Keratinocyte (primary cell): ENCODE measurements around the gene EGR2. TPM values are rescaled to one million over a fixed set of nuclear protein-coding genes. Genes with fewer than 3 reads are reported as not detected.

Experiments
- DNase-seq: peaks from one replicate; pipeline ENCODE4 v3.0.0-alpha.2; 2011; ENCODE audit warnings: low read depth, missing footprints, low spot score
- FAIRE-seq: peaks from 2 replicates; lab custom pipeline; 2011; peaks lifted over from hg19 to GRCh38; lab: Jason Lieb, UNC
- H2AFZ ChIP-seq: 2 replicates; pipeline ENCODE4 v1.6.0; 2012; ENCODE audit warnings: low read length, control low read depth, inconsistent platforms; ENCODE audit not compliant: control insufficient read depth
- H3K27ac ChIP-seq: 2 replicates; pipeline ENCODE4 v1.5.1; 2011; ENCODE audit warnings: low read length; ENCODE audit not compliant: control insufficient read depth, insufficient read depth
- H3K27me3 ChIP-seq: 3 replicates; pipeline ENCODE4 v1.6.0; 2011; ENCODE audit warnings: low read length; ENCODE audit not compliant: control insufficient read depth, insufficient read depth; ENCODE audit errors: extremely low read depth
- H3K36me3 ChIP-seq, 2 experiments: 2 replicates in 1 of 2; 3 replicates in 1 of 2; pipeline ENCODE4 v1.5.1; 2011; ENCODE audit warnings: low read length in 2 of 2, mild to moderate bottlenecking in 1 of 2; ENCODE audit not compliant: control insufficient read depth in 2 of 2, insufficient read depth in 2 of 2; ENCODE audit errors: extremely low read depth in 1 of 2
- H3K4me1 ChIP-seq: 3 replicates; pipeline ENCODE4 v1.5.1; 2011; ENCODE audit warnings: low read length; ENCODE audit not compliant: control insufficient read depth, insufficient read depth; ENCODE audit errors: extremely low read depth
- H3K4me2 ChIP-seq: 3 replicates; pipeline ENCODE4 v1.6.0; 2011; ENCODE audit warnings: low read depth, low read length; ENCODE audit not compliant: control insufficient read depth, insufficient read depth; ENCODE audit errors: extremely low read depth
- H3K4me3 ChIP-seq, 3 experiments: fragments of 200-600 bp in 1 of 3; sonication (generic) in 1 of 3; 2 replicates in 2 of 3; 3 replicates in 1 of 3; pipeline ENCODE4 v1.5.1; 2011 to 2016; ENCODE audit warnings: low read length in 3 of 3, mild to moderate bottlenecking in 3 of 3, control low read depth in 2 of 3, inconsistent platforms in 1 of 3, low read depth in 1 of 3, mixed read lengths in 1 of 3, mixed run types in 1 of 3, moderate library complexity in 1 of 3; ENCODE audit not compliant: control insufficient read depth in 2 of 3, insufficient read depth in 2 of 3; ENCODE audit errors: extremely low read depth in 1 of 3
- H3K79me2 ChIP-seq: 2 replicates; pipeline ENCODE4 v1.6.0; 2012; ENCODE audit warnings: low read length; ENCODE audit not compliant: control insufficient read depth, insufficient read depth
- H3K9ac ChIP-seq: 3 replicates; pipeline ENCODE4 v1.6.0; 2011; ENCODE audit warnings: low read length; ENCODE audit not compliant: control insufficient read depth, insufficient read depth; ENCODE audit errors: extremely low read depth
- H3K9me1 ChIP-seq: 3 replicates; pipeline ENCODE4 v1.6.0; 2011; ENCODE audit warnings: low read length; ENCODE audit not compliant: control insufficient read depth, insufficient read depth; ENCODE audit errors: extremely low read depth
- H3K9me3 ChIP-seq: 2 replicates; pipeline ENCODE4 v1.5.1; 2012; ENCODE audit warnings: low read depth, low read length; ENCODE audit not compliant: control insufficient read depth
- H4K20me1 ChIP-seq: 3 replicates; pipeline ENCODE4 v1.6.0; 2011; ENCODE audit warnings: low read length; ENCODE audit not compliant: control insufficient read depth, insufficient read depth; ENCODE audit errors: extremely low read depth
- EZH2 ChIP-seq: IDR thresholded peaks from one replicate; pipeline ENCODE4 v1.6.1; 2012; ENCODE audit warnings: inconsistent platforms, mild to moderate bottlenecking, low read length, moderate library complexity
- dilution Hi-C: fragments of 300-500 bp; cut with MboI; formaldehyde crosslinking; loops from one replicate; pipeline ENCODE4 v1.7.0; 2020; ENCODE audit warnings: low sequenced_read_pairs; ENCODE audit not compliant: extremely low pct_ligation_motif_present
- polyA plus RNA-seq, 5 experiments: library from polyadenylated mRNA; depleted of rRNA in 3 of 5; stranded (reverse) in 3 of 5; stranded (forward) in 1 of 5; unstranded in 1 of 5; fragments of >200 nt; gene quantifications; 1 replicate in 1 of 5; 2 replicates in 3 of 5; 3 replicates in 1 of 5; pipeline versions ENCODE4 v1.2.1 to v1.2.3, GENCODE V29; 2011 to 2012; ENCODE audit warnings: missing spikeins in 2 of 5, low read depth in 1 of 5, low replicate concordance in 1 of 5
- TF ChIP-seq, protein P1 (sequence below), 3 experiments: IDR thresholded peaks in 1 of 3; conservative IDR thresholded peaks in 1 of 3; optimal IDR thresholded peaks in 1 of 3; 2 replicates in 2 of 3; 3 replicates in 1 of 3; pipeline versions ENCODE3 to v1.5.1; 2011; ENCODE audit warnings: low read length in 3 of 3, mild to moderate bottlenecking in 3 of 3, moderate library complexity in 2 of 3, control low read depth in 1 of 3, inconsistent platforms in 1 of 3; ENCODE audit not compliant: insufficient read depth in 2 of 3; ENCODE audit errors: extremely low read depth in 1 of 3

The EGR2 gene
- polyA plus RNA-seq, 1 donor (not counting 4 experiments of a cell fraction or from before 2014, with no cell fraction given) = 0.22 TPM

DNA sequence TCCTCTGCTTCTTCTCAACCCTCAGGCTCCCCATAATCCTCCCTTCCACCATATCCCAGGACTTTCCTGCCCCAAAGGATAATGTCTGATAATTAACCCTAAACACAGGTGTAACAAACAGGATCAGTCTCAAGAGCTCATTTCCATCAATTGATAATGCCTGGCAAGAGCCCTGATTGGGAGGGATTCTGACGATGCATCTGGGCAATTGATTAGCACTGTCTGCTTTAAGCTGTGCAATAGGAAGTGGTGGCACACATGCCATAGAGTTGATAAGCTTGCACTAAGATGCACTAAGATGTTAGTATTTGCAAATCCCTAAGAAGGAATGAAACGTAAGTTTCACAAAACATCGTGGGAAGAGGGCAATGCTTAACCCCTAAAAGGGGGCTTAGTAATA, 27.4 kb upstream of the EGR2 start:
- TF ChIP-seq, protein P1, sequence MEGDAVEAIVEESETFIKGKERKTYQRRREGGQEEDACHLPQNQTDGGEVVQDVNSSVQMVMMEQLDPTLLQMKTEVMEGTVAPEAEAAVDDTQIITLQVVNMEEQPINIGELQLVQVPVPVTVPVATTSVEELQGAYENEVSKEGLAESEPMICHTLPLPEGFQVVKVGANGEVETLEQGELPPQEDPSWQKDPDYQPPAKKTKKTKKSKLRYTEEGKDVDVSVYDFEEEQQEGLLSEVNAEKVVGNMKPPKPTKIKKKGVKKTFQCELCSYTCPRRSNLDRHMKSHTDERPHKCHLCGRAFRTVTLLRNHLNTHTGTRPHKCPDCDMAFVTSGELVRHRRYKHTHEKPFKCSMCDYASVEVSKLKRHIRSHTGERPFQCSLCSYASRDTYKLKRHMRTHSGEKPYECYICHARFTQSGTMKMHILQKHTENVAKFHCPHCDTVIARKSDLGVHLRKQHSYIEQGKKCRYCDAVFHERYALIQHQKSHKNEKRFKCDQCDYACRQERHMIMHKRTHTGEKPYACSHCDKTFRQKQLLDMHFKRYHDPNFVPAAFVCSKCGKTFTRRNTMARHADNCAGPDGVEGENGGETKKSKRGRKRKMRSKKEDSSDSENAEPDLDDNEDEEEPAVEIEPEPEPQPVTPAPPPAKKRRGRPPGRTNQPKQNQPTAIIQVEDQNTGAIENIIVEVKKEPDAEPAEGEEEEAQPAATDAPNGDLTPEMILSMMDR (optimal IDR thresholded peaks at IDR 0.05 in 1 of 3, IDR thresholded peaks at IDR 0.05 in 1 of 3, conservative IDR thresholded peaks at IDR 0.05 in 1 of 3; ENCODE audit: extremely low read depth in 1 of 3, insufficient read depth in 2 of 3, low read length in 3 of 3) = no peak
- Histone ChIP-seq H3K9ac (no peak overlapping the region), H3K36me3 (no peaks in the 10 kb centered on the region), H3K9me1 (no peaks in the 10 kb centered on the region), H3K27me3 (no peaks in the 10 kb centered on the region), H3K9me3 (no peaks in the 10 kb centered on the region), H3K79me2 (no peaks in the 10 kb centered on the region), H3K4me3 (no peak overlapping the region), H3K4me2 (no peak overlapping the region), H4K20me1 (no peaks in the 10 kb centered on the region), H3K4me1 (no peaks in the 10 kb centered on the region), H3K27ac (no peak overlapping the region), H2AFZ (no peak overlapping the region)
- dilution Hi-C loops = no loop called here
- DNase-seq (no peak), FAIRE-seq (no peak)

DNA sequence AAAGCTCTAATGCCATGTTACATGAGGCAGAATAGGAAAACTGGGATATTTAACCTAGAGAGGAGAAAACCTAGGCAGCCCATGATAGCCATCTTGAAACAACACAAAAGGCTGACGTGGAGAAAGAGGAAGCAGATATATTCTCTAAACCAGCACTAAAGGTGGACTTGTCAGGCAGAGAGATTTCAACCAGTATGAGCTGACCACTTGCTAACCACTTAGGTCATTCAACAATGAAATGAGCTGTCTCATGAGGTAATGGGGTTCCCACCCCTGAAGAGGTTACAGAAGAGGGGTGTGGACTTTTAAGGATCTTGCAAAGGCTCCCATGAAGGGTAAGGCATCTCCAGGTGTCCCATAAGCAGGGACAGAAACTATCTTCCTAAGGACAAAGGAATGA, 26.8 kb upstream of the EGR2 start:
- TF ChIP-seq, protein P1 (optimal IDR thresholded peaks at IDR 0.05 in 1 of 3, IDR thresholded peaks at IDR 0.05 in 1 of 3, conservative IDR thresholded peaks at IDR 0.05 in 1 of 3; ENCODE audit: extremely low read depth in 1 of 3, insufficient read depth in 2 of 3, low read length in 3 of 3) = no peak
- TF ChIP-seq EZH2 = no peak
- Histone ChIP-seq H3K27me3 (no peaks in the 10 kb centered on the region), H3K9ac (no peak overlapping the region), H3K9me3 (no peaks in the 10 kb centered on the region), H3K4me3 (no peak overlapping the region), H3K4me2 (no peak overlapping the region), H3K9me1 (no peaks in the 10 kb centered on the region), H3K36me3 (no peaks in the 10 kb centered on the region), H3K4me1 (no peaks in the 10 kb centered on the region), H3K27ac (no peak overlapping the region), H2AFZ (no peak overlapping the region), H3K79me2 (no peaks in the 10 kb centered on the region), H4K20me1 (no peaks in the 10 kb centered on the region)
- no peak for FAIRE-seq
- no peak for DNase-seq
- dilution Hi-C loops = no loop called here
